Heart left ventricle (tissue), 13 donors: Measurements from ENCODE around the gene FCN1.

ENCODE experiments used
- CTCF ChIP-seq, 12 donors: fragments of 200-600 bp; sonication (generic) in 4 of 12; IDR thresholded peaks; one replicate each; pipeline versions ENCODE4 v1.5.0 to v1.8.0; 2018 to 2022; ENCODE audit warnings: antibody characterized with exemption in 12 of 12, mild to moderate bottlenecking in 5 of 12
- POLR2A ChIP-seq, 2 donors: fragments of 450-650 bp; IDR thresholded peaks; one replicate each; pipeline ENCODE4 v1.6.1; 2017; ENCODE audit warnings: antibody characterized with exemption in 2 of 2, mild to moderate bottlenecking in 2 of 2, moderate library complexity in 2 of 2
- donor health status: ischemic (EF 13 %, LVEDD 7.1; RV severe dilation, severe dysfunction).
- donor health status: DM: no; HTN: yes; CAD: no.
- donor health status: DM: no; HTN: no; CAD: no.
- donor health status: ischemic (EF 25% LVEDD 6.9; RV normal size, moderate dysfunction).
- donor health status: ischemic (EF 25% LVEDD 5.7; RV mildly dilated, moderate dysfunction).
- donor health status: ischemic (EF 35%, LVEDD 5.7; RV mildly dilated, moderate dysfunction).
- donor health status: nonischemic (EF 11% LVEDD 7.7; RV severe dilation, severe dysfunction).
- donor health status: DM: yes; HTN: yes; CAD: no.
- donor health status: PGD.
- donor health status: ischemic (EF 29% LVEDD 5.4; RV normal size, mild dysfunction).
- donor health status: nonischemic (EF 23%, LVEDD 6.1; RV moderate dilation, normal function).

- TF ChIP-seq CTCF (IDR thresholded peaks at IDR 0.05), result no peak
- no peak for TF ChIP-seq POLR2A (IDR thresholded peaks at IDR 0.05)
Measured at GRCh38 chr9:134932171-134932570, 14.5 kb upstream of the FCN1 start.
